GM18951 (cell line): Measurements from ENCODE around the gene TBC1D4.

Source experiments
- POLR2A ChIP-seq: IDR thresholded peaks from 4 replicates; pipeline ENCODE4 v1.6.1; 2011; ENCODE audit warnings: mild to moderate bottlenecking; ENCODE audit not compliant: insufficient read length, insufficient read depth; ENCODE audit errors: extremely low read depth
- in situ Hi-C: fragments of 300-500 bp; cut with MboI; formaldehyde crosslinking; loops from one replicate; pipeline ENCODE4 v1.12.0; 2022; ENCODE audit warnings: low sequenced_read_pairs, mixed read lengths, inconsistent platforms; ENCODE audit not compliant: unreplicated experiment

Gene TBC1D4

DNA sequence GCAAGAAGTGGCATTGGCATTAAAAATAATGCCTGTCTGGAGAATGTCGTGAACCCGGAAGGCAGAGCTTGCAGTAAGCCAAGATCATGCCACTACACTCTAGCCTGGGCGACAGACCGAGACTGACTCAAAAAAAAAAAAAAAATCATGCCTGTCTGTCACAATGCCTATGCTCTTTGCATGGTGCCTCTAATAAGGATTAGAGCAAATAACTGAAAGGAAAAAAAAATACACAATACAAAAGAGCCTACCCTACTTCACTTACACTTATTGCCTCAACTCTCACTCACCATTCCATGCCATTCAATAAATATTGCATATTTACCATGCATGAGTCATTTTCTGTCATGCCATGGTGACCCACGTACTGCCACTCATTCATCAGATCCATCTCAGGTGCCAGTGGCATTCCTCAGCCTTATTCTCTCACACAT lies 49.1 kb downstream of the TBC1D4 start:
- in situ Hi-C loops: no loop called here
- no peak for TF ChIP-seq POLR2A

DNA sequence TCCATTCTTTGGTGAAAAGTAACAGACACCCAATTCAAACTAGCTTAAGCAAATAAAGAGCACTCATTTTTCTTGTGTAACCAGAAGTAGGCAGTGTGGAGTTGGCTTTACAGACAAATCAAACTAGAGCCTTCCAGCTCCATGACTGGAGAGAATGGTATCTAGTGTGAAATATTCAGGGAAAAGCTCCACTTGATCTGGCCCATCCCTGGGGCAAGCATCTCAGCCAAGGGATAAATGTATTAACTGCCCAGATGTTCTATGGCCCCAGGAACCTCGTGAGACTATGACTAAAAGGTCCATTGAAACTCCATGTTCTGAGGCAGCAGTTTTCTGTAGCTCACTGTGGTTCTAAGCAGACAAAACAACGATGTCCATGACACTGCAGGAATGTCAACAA lies 49.9 kb downstream of the TBC1D4 start:
- in situ Hi-C loops: no loop called here
- no peak for TF ChIP-seq POLR2A

DNA sequence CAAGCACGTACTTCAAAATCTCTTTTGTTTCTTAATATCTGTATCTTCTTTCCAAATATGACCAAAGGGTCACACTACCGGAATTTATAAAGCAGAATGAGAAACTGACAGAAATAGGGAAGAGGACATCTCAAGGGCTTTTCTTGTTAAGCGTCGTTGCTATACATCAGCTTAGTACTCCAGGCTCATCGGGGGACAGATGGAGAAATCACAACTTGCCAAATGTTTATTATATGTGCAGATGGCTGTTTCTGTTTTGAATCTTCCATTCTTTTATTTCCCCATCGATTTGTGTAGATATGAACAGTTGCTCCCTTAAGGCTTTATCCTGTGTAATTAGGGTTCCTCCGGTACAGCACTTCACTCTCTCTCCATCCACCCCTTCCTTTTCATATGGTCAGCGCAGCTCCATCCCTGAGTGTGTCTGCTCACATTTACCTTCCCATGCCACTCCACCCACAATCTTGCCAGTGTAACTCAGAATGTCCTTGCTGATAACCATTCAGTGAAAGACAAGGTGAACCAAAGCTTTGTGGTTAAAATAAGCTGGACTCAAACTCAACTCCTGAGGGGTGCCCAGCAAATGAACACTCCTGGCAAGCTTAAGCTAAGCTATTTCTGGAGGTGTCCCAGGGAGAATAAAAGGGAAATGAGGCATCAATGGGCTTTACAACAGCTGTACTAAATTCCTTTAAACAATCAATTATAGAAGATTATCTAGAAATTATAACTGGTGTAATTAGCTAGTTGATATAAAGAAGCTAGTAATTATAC lies 51.3 kb downstream of the TBC1D4 start:
- in situ Hi-C loops: no loop called here
- no peak for TF ChIP-seq POLR2A

DNA sequence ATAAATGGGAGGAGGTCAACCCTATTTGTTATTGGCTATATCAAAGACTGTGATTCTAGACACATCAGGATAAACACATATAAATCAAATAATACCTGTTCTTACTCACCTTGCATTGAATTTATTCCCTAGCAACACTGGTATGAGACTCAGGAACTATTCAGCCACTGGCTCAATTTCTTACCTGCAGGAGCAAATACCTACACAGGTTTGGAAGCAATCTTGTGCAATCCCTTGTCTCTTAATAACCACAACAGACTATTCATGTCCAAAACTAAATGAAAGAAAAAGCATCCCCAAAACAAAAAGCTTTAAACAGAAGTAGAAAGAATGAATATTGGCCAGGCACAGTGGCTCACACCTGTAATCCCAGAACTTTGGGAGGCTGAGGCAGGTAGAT lies 55.5 kb downstream of the TBC1D4 start:
- in situ Hi-C loops: no loop called here
- TF ChIP-seq POLR2A: no peak

DNA sequence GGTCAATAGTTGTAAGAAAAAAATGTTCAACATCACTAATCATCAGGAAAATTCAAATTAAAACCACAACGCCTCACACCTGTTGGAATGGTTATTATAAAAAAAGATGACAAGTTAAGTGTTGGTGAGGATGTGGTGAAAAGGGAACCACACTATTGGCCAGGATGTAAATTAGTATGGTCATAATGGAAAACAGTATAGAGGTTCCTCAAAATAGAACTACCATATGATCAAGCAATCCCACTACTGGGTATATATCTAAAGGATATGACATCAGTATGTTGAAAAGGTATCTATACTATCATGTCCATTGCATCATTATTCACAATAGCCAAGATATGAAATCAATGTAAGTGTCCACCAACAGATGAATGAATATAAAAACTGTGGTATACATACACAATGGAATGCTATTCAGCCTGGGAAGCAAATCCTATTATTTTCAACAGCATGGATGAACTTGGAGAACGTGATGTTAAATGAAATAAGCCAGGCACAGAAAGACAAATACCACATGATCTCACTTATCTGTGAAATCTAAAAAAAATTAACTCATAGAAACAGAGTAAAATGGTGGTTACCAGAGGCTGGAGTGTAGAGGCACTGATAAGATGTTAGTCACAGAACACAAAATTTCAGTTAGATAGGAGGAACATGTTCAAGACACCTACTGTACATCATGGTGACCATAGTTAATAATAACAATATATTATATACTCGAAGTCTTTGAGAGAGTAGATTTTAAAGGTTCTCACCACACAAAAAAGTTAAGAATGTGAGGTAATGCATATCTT lies 56.6 kb downstream of the TBC1D4 start:
- no peak for TF ChIP-seq POLR2A
- in situ Hi-C loops: no loop called here

DNA sequence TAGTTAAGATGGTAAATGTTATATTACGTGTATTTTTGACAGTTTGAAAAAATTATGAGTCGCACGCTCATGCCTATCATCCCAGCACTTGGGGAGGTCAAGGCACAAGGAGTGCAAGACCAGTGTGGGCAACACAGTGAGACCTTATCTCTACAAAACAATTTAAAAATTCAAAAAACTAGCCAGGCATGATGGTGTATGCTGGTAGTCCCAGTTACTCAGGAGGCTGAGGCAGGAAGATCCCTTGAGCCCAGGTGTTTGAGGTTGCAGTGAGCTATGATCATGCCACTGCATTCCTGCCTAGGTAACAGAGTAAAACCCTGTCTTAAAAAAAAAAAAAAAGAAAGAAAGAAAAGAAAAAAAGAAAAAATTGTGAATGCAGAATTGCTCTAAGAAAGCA lies 58.0 kb downstream of the TBC1D4 start:
- in situ Hi-C loops: no loop called here
- no peak for TF ChIP-seq POLR2A

DNA sequence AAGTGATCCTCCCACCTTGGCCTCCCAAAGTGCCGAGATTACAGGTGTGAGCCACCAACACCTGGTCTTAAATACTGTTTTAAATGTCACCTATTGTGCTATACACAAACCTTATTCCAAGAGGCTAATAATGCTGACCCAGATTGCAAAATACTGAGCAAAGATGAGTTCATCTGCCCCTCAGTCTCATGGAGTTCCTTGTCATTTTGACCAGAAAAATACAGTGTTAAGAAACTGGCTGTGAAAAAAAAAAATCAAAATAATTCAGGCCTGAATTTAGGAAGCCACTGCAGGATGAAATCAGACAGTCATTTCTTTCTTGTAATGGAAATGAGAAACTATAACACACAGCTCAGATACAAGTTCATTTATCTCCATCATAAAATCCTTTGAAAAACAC lies 59.9 kb downstream of the TBC1D4 start:
- in situ Hi-C loops: no loop called here
- TF ChIP-seq POLR2A: no peak

DNA sequence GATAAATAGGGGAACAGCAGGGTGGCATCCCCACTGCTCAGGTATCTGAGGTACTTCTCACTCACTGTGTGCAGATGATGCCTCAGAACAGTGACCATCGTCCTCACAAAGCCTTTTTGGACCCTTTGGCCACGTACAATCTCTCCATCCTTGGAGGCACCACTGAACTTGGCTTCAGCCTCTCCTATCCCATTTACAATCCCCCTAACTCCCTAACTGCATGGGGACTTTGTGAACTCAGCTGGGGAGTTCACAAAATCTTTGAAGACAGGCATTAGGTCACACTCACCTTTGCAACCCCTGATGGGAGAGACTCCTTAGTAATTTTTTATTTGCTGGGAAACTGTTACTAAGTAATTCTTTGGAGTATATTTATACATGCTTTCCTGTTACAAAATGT lies 60.8 kb downstream of the TBC1D4 start:
- in situ Hi-C loops: no loop called here
- no peak for TF ChIP-seq POLR2A

DNA sequence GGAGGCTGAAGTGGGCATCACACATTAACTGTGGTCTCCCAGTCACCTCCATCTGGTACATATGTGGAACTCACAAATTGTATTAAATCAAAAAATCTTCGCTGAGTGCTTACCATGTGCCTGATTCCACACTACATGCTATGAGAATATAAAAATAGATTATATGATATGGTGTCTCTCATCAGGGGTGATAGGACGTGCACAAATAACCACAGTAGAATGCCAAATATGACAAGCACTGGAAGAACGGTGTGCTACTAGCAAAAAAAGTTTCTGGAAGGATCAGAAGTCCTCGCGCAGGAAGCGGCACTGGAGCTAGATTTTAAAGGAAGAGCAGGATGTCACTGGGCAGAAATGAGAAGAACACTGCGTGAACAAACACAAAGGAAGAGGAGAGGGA lies 62.3 kb downstream of the TBC1D4 start:
- TF ChIP-seq POLR2A: no peak
- in situ Hi-C loops: no loop called here

DNA sequence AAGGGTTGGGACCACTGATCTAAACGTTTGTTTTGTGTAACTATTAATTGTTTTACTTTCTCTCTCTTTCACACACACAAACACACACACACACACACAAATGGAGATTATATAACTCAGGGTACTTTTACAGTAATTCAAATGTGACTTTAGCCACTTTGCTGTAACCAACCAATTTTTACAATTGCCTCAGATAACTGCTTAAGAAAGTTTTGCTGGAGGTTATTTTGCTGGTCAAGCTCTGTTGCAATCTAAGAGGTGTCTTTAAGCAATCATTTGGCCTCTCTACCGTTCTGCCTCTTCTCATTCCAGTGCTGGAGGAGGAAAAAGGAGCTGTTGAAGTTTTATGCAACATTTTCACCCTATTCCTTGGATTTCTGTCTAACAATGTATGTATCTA lies 63.0 kb downstream of the TBC1D4 start:
- TF ChIP-seq POLR2A: no peak
- in situ Hi-C loops: no loop called here

DNA sequence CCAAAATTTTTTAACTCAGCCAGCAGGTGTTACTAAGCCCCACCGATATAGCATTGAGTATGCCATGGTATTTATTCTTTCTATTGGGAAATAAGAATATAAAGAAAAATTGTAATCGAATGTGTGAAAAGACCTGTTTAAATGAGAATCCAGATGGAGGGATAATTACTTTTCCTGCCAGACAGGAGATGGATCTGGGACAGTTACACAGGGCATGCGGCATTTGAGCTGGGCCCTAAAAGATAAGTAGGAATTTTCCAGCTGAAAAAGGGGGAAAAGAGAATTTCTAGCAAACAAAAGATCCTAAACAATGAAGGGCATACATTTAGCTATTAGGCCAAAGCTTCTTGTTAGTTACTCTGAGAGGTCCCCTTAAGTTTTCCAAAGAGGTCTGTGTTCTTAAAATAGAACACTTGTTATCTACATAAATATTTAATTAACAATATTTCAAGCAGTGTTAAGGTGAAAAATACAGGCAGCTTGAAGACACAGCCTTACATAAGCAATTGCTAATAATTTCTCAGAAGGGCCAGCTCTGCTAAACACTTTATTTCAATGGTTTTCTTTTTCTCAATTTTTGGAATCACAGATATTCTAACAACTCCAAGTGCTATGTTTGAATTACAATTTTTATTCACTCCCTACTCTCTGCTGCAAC lies 63.7 kb downstream of the TBC1D4 start:
- no peak for TF ChIP-seq POLR2A
- in situ Hi-C loops: no loop called here

DNA sequence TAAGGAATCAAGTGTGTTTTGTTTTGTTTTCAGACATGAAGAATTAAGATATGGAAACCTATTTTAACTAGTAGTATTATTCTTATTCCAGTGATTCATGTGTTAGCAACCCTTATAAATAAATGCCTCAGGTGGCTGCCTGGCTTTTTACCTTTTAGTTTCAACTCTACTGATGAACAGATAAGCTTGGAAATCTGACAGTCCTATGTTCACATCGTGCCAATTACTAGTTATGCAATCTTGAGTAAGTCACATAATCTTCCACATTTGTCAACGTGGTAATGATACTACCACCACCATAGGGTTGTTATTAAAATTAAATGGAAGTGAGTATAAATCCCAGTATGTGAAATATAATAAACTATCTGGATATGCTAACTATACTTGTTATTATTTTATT lies 64.3 kb downstream of the TBC1D4 start:
- no peak for TF ChIP-seq POLR2A
- in situ Hi-C loops: no loop called here

DNA sequence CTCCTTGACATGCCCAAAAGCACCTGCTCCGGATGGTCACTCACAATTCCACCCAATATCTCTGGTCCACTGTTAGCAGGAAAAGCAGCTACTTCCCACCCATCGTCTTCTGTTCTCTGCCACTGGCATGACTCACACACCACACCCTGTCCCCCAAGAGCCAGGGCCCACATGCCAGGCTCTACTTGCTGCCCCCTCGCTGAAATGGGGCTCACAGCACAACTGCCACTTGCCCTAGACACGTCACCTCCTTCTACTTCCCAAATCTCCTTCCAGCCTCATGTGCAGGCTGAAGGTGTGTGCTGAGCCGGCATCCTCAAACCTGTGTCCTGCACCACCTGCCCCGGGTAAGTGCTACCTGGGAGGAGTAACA lies 65.0 kb downstream of the TBC1D4 start:
- in situ Hi-C loops: no loop called here
- TF ChIP-seq POLR2A: no peak

DNA sequence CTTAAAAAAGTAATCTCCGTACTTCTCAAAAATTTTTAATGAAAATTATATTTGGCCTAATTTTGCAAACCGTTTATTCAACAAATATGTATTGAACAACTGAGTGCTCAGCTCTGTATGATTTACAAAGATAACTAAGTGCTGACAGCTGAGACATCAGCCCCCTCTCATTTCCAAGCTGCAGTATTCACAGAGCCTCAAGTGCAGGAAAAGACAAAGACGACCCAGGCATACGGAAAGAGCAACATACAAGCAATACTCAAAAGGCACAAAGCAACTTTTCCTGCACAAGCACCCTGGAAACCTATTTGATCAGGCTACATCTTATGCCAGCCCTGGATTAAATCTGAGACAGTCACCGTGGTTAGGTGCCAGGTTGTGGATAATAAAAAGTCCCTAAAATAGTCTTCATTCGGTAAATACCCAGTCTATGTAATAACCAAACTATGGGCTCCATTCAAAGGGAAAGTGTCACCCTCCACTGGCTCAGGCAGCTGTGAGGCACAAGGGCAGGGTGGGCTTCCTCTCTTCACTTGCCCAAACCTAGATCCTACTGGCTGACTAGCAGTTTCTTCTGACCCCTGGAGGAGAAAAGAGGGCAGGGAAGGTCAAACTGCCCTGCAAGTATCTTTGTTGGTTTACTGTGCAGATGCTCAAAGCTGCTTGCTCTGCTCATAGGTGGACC lies 65.5 kb downstream of the TBC1D4 start:
- in situ Hi-C loops: no loop called here
- TF ChIP-seq POLR2A: no peak

DNA sequence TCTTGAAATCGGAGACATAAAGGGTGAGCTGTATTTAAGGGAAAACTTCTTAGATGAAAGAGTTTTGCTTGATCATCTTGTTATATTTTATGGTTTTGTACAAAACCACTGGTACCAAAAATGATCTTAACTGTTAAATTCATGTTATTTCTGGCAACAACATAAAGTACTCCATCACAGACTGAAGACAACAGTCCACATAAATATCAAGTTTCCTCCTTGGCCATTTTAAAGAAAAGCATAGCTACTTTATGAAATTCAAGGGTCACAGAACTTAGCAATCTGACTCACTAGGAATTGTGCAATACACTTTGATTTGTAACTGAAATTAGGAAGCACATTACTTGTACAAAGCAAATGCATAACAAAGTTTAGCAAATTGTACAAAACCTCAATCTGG lies 66.3 kb downstream of the TBC1D4 start:
- no peak for TF ChIP-seq POLR2A
- in situ Hi-C loops: no loop called here
